ENCODE results near the gene IGF2BP2. TPM values are rescaled to one million over a fixed set of nuclear protein-coding genes. Genes with fewer than 3 reads are reported as not detected.

The IGF2BP2 gene
- polyA plus RNA-seq, 1 experiment, result 9.9 TPM

DNA sequence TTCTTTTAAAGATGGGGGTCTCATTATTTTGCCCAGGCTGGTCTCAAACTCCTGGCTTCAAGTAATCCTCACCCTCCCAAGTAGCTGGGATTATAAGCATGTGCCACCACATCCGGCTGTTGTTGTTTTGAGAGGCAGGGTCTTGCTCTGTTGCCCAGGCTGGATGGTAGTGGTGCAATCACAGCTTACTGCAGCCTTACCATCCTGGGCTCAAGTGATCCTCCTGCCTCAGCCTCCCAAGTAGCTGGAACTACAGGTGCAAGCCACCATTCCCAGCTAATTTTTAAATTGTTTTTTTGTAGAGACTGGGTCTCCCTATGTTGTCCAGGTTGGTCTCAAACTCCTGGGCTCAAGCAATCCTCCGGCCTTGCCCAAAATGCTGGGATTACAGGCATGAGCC lies 133.2 kb downstream of the IGF2BP2 start:
- ChIA-PET POLR2A (no interaction called here), CTCF (interaction anchor here (0.7 to 1.5 kb wide), 6 partner anchors 13 to 252 kb away, joined by 3 to 7 read pairs (median 4); no protein-coding TSS in a partner anchor)
- TF ChIP-seq, protein P1, sequence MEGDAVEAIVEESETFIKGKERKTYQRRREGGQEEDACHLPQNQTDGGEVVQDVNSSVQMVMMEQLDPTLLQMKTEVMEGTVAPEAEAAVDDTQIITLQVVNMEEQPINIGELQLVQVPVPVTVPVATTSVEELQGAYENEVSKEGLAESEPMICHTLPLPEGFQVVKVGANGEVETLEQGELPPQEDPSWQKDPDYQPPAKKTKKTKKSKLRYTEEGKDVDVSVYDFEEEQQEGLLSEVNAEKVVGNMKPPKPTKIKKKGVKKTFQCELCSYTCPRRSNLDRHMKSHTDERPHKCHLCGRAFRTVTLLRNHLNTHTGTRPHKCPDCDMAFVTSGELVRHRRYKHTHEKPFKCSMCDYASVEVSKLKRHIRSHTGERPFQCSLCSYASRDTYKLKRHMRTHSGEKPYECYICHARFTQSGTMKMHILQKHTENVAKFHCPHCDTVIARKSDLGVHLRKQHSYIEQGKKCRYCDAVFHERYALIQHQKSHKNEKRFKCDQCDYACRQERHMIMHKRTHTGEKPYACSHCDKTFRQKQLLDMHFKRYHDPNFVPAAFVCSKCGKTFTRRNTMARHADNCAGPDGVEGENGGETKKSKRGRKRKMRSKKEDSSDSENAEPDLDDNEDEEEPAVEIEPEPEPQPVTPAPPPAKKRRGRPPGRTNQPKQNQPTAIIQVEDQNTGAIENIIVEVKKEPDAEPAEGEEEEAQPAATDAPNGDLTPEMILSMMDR (IDR thresholded peaks at IDR 0.05; ENCODE audit: low read depth, low read length), result no peak
- Histone ChIP-seq H3K27ac (ENCODE audit: low read depth, low read length) (no peak overlapping the region), H3K27me3 (ENCODE audit: control insufficient read depth, insufficient read depth, low read length) (no peaks in the 10 kb centered on the region), H3K4me3 (ENCODE audit: low read depth, low read length) (no peak overlapping the region), H3K9me3 (ENCODE audit: control insufficient read depth, insufficient read depth, low read length) (no peaks in the 10 kb centered on the region; the same call in 1 of the 2 replicates)
- no peak for DNase-seq (ENCODE audit: low read depth, low spot score)

DNA sequence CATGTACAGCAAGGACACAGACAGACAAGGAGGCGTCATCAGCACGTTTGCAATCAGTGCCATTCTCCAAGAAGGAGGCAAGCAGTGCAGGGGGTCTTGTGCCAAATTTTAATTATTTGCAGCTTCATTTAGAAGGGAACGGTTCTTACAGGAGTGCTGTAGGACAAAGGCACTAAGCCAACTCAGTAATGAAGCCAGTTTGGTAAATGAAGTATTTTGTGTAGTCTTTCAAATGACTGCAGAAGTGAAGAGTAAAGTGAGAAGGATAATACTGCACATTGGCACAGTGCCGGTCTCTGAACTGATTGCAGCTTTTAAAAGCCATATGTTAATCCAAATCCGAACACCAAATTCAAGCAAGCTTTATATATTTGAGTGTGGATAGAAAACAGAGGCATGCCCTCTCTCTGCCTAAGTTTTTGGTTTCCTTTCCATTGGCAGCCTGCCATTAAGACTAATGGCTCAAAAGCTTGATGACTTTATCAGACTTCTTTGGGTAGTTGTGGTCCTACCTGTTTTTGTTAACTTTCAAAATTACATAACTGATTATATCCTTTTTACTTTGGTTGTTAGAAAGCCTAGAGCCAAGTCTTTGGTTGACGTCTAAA lies 137.5 kb downstream of the IGF2BP2 start:
- TF ChIP-seq, protein P1 (IDR thresholded peaks at IDR 0.05; ENCODE audit: low read depth, low read length), result no peak
- H3K27me3 ChIP-seq (ENCODE audit: control insufficient read depth, insufficient read depth, low read length), result no peaks in the 10 kb centered on the region
- POLR2A ChIA-PET, result interaction anchor here (0.7 kb wide), 1 partner anchor 1594 kb away, joined by 3 read pairs; no protein-coding TSS in a partner anchor
- H3K27ac ChIP-seq (ENCODE audit: low read depth, low read length), result no peak overlapping the region
- no peak for DNase-seq (ENCODE audit: low read depth, low spot score)
- CTCF ChIA-PET, result interaction anchor here (0.7 to 3.4 kb wide), 4 partner anchors 10 to 85 kb away, joined by 3 to 18 read pairs (median 10); no protein-coding TSS in a partner anchor
- no peak overlapping the region for H3K4me3 ChIP-seq (ENCODE audit: low read depth, low read length)
- no peaks in the 10 kb centered on the region; the same call in 1 of the 2 replicates for H3K9me3 ChIP-seq (ENCODE audit: control insufficient read depth, insufficient read depth, low read length)

DNA sequence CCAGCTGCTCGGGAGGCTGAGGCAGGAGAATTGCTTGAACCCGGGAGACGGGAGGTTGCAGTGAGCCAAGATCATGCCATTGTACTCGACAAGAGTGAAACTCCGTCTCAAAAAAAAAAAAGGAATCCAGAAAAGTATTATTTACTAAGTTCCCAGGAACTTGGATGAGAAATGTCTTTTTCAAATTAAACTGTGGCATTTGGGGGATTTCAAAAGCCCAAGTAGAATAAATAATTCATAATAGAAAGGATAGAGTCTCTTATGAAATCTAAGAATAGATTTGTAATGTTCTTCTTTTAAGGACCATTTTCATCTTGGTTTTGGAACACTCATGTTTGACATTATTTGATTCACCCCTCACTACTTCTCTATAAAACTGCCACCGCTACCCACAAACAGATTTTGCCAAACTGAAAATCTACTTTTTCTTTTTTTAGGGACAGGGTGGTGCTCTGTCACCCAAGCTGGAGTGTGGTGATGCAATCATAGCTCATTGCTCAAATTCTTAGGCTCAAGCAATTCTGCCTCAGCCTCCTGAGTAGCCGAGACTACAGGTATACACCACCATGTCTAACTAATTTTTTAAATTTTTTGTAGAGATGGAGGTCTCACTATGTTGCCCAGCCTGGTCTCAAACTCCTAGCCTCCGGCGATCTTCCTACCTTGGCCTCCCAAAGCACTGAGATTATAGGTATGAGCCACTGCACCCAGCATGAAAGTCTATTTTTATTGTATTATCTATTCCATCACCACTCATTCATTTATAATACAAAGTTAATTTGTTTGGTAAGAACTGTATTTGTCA lies 139.4 kb downstream of the IGF2BP2 start:
- ChIA-PET CTCF (interaction anchor here (0.6 to 0.7 kb wide), 2 partner anchors 8 to 25 kb away, joined by 3 read pairs; no protein-coding TSS in a partner anchor), POLR2A (no interaction called here)
- TF ChIP-seq, protein P1 (IDR thresholded peaks at IDR 0.05; ENCODE audit: low read depth, low read length), result no peak

GRCh38 chr3:185680231-185680630 lies 144.6 kb downstream of the IGF2BP2 start:
- no peak overlapping the region for H3K4me3 ChIP-seq (ENCODE audit: low read depth, low read length)
- no peak for DNase-seq (ENCODE audit: low read depth, low spot score)
- CTCF ChIA-PET, result interaction anchor here (3.3 to 6.3 kb wide), 2 partner anchors 20 to 263 kb away, joined by 12 to 65 read pairs; no protein-coding TSS in a partner anchor
- TF ChIP-seq, protein P1 (IDR thresholded peaks at IDR 0.05; ENCODE audit: low read depth, low read length), result no peak
- H3K27ac ChIP-seq (ENCODE audit: low read depth, low read length), result no peak overlapping the region
- POLR2A ChIA-PET, result no interaction called here
- no peaks in the 10 kb centered on the region for H3K27me3 ChIP-seq (ENCODE audit: control insufficient read depth, insufficient read depth, low read length)
- H3K9me3 ChIP-seq (ENCODE audit: control insufficient read depth, insufficient read depth, low read length), result no peaks in the 10 kb centered on the region

More for the DNA sequence above, 139.4 kb downstream of the IGF2BP2 start:
- H3K9me3 ChIP-seq (ENCODE audit: control insufficient read depth, insufficient read depth, low read length), result no peaks in the 10 kb centered on the region; the same call in 1 of the 2 replicates
- no peak overlapping the region for H3K4me3 ChIP-seq (ENCODE audit: low read depth, low read length)
- no peaks in the 10 kb centered on the region for H3K27me3 ChIP-seq (ENCODE audit: control insufficient read depth, insufficient read depth, low read length)
- no peak for DNase-seq (ENCODE audit: low read depth, low spot score)
- no peak overlapping the region for H3K27ac ChIP-seq (ENCODE audit: low read depth, low read length)

Data from AG04450 (cell line).